Fibroblast of skin of left biceps (primary cell): Measurements from ENCODE around the gene CCDC185.
"Not testable (repeated sequence)": the region's sequence is repeated elsewhere in the genome, so short reads cannot be mapped to it uniquely, and the experiment has no call there.

Experiments used
- DNase-seq, 2 experiments: peaks; one replicate each; pipeline ENCODE4 v3.0.0-alpha.2; 2013; ENCODE audit warnings: low read depth in 2 of 2

The CCDC185 gene

DNA sequence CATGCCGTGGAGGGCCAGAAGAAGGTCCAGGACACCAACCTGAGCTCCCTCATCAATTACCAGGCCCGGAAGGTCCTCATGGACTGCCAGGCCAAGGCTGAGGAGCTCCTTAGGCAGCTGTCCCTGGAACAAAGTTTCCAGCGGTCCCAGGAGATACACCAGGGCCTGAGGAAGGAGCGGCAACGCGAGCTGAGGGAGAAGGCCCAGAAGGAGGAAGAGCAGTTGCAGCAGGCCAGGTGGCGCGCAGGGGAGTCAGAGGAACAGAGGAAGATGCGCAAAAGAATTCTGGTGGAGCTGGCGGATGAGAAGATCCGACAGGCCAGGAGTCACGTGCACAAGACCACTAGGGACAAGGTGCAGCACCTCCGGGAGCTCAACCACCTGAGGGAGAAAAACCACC is 1.5 kb downstream of the CCDC185 start:
- no peak for DNase-seq

DNA sequence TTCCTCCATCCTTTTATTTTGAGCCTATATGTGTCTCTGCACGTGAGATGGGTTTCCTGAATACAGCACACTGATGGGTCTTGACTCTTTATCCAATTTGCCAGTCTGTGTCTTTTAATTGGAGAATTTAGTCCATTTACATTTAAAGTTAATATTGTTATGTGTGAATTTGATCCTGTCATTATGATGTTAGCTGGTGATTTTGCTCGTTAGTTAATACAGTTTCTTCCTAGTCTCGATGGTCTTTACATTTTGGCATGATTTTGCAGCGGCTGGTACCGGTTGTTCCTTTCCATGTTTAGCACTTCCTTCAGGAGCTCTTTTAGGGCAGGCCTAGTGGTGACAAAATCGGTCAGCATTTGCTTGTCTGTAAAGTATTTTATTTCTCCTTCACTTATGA is 6.2 kb downstream of the CCDC185 start:
- not testable (repeated sequence) for DNase-seq

DNA sequence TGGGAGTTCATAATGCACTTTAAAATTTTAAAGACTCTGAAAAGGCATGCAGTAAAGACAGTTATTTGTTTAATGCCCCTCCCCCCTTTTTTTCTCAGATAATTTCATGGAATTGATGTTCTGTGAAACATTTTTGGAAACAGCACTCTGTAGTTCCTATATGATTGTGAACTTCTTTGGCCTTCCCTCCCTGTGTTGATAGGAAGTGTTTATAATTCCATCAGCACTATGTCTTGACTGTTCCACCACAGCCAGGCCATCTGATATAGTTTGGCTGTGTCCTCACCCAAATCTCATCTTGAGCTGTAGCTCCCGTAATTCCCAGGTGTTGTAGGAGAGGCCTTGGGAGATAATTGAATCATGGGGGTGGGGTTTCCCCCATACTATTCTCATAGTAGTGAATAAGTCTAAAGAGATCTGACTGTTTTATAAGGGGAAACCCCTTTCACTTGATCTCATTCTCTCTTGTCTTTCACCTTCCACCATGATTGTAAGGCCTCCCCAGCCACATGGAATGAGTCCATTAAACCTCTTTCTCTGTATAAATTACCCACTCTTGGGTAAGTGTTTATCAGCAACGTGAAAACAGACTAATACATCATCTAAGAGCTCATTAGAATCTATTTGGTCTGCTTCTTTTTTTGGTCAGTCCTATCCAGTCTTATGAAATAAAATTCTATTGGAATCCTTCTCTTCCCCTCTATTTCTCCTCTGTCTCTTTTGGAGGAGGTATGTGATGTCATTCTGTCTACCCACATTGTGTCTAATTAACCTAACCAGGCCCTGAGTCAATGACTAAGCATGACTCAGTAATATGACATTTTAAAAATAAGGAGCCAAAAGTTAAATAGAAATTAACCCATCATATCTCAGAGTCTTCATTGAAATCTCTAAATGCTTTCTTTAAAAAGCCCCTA is 8.9 kb downstream of the CCDC185 start:
- DNase-seq: peak; percentile 35 to 38

DNA sequence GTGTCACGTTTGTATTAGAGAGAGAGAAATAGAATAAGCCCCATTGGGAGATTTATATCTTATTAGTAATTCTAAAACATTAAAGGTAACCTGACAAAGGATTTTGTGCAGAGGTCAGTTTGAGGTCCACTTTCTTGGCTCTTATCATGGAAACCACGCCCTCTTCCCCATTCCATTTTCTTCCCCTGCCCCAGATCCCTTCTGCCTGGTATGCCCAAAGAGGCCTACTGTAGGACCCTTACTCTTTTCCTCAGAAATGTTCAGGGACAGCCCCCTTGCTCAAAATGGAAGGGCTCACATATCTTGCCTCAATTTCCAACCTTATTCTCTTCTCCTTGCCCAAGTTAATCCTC is 9.6 kb downstream of the CCDC185 start:
- DNase-seq: no peak

DNA sequence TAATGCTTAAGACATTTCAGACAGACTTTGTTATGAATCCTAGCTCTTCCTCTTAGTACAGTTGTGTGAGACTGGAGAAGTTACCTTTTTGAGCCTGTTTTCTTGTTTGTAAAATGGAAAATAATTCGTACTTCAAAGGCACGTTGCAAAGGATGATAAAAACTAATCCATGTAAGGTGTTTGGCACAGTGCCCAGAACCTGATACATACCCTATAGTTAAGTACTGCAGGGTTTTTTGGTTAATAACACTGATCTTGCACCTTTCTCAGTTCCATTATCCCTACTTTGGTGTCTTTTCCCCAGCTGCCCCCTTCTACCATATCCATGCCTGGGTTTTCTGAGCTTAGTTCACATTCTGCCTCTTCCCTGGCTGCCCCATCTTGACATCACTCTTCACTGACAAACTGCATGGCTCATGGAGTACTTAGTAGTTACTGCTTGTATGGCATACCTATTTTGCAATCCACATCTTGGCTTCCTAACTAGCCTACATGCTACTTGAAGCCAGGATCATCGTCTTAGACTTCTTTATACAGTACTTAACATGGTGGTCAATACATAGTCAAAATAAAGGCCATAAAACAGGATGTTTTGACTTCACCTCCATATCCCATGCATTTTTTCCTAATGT is 10.1 kb downstream of the CCDC185 start:
- DNase-seq: no peak

DNA sequence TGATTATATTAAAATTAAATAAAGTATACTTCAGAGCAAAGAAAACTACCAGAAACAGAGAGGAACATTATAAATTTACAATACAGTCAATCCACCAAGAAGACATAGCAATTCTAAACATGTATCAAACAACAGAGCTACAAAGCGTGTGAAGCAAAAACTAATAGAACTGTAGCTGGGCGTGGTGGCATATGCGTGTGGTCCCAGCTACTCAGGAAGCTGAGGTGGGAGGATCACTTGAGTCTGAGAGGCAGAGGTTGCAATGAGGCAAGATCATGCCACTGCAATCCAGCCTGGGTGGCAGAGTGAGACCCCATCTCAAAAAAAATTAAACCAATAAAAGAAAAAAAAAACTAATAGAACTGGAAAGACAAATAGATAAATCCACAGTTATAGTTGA is 12.3 kb downstream of the CCDC185 start:
- DNase-seq: no peak

DNA sequence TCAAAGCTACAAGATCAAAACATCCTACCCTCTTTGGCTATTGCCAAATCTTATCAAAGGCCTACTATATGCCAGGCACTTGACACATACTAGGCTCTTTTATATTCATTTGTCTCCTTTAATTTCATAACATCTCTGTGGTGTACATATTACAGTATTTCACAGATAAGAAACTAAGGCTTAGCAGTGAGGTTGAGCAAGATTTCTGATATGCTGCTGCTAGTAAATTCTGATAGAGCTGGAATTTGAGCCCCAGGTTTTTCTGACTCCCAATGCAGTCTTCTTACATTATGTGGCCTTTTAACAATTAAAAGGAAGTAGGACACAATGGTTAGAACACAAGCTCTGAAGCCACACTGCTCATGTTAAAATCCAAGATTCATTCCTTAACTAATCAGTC is 16.8 kb downstream of the CCDC185 start:
- DNase-seq: no peak

DNA sequence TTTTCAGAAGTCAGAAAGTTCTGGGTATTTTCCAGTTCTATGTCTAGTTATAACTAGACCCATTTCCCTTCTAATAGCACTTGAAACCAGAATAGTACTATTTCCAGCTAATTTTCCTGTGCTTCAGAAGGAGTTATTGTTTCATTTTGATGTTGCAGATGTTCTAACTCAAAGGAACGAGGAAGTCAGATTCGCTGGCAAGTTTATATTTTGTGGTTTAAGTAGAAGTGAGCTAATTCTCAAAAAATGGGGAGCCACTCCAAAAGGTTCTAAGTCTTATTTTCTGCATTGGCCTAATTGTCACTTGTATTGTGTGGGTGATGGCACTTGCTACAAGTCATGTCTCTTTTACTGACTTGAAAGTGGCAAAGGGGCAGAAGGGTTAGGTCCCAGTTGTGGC is 18.1 kb downstream of the CCDC185 start:
- DNase-seq: peak; percentile 21 to 32

DNA sequence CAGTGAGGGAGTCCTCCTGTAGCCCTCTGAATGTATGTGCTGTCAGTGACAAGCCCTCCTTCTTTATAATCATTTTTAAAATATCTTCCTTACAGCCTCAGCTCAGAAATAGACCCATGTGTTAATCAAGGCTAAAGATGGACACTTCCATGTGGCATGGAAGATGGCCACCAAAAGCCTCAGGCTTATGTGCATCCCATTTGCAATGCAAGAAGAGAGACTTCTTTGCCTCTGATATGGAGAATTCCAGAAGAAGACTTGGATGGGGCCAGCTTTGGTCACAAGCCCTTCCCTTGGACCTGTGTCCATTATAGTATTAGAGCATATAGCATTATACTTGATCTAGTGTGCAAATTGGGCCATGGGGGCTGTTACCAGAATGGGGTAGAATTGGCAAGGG is 18.5 kb downstream of the CCDC185 start:
- DNase-seq: no peak

DNA sequence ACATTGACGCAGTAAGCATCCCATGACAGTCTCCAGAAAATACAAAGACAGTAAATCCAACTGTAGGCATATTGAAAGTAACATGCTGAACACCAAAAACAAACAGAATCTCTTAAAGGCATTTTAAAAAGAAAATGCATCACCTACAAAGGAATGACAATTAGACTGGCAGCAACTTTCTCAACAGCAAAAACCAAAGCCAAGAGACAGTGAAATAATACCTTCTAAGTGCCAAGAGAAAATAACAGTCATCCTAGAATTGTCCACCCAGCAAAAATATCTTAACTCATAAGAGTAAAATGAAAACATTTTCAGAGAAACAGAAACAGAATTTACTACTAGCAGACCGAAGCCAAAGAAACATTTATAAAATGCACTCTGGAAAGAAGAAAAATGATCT is 20.0 kb downstream of the CCDC185 start:
- DNase-seq: no peak

DNA sequence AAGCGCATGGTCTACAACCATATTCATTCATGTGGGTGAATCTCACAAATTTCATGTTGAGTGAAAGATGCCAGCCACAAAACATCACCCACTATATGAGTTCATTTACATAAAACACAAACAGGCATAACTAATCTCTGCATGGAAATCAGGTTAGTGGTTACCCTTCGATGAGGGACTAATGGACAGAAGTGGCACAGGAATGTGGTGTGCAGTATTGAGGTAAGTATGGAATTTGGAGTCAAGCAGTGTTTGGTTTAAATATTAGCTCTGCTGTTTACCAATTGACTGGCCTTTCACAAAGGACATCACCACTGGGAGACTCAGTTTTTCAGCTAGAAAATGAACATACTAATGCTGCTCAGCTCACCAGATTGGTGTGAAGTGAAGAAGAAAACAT is 24.2 kb downstream of the CCDC185 start:
- DNase-seq: no peak

DNA sequence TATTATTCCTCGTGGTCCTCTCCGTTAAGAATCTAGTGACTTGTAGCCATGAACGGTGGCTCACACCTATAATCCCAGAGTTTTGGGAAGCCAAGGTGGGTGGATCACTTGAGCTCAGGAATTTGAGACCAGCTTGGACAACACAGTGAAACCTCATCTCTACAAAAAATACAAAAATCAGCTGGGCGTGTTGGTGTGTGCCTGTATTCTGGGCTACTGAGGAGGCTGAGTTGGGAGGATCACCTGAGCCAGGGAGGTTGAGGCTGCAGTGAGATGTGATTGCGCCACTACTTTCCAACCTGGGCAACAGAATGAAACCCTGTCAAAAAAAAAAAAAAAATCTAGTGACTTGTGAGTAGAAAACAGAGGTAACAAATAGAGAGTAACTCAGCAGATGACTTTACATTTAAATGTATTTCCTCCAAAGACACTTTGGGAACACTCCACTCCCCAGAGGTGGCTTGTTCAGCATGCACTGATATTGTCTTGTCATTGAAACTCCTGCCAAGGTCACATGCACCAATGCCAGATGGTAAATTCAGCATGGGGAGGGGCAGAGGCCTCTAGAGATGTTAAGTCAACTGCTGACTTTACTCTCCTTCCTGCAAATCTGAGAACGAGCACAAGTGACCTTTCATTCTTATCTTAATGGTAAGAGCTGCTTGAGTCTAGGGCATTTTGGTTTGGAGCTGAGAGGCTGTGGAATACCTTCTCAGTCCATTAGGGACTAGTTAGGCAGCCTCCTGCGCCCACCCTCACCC is 24.9 kb downstream of the CCDC185 start:
- DNase-seq: no peak

DNA sequence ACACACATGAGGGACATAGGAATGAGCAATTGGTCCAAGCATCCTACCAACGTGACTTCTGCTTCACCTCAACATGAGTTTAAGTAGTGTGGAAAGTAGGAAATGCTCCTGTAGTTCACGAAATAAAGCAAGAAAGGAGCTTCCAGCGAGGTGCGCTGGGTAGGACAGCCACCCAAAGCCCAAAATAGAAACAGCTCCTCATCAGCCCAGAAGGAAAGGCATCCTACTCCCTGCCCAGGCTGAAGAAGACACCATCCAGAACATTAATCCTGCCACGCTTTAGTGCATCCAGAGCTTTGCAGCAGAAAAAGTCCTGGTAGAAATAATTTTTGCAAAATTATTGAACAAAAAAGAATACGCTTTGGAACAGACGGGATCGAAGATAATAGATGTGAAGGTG is 25.9 kb downstream of the CCDC185 start:
- DNase-seq: no peak

DNA sequence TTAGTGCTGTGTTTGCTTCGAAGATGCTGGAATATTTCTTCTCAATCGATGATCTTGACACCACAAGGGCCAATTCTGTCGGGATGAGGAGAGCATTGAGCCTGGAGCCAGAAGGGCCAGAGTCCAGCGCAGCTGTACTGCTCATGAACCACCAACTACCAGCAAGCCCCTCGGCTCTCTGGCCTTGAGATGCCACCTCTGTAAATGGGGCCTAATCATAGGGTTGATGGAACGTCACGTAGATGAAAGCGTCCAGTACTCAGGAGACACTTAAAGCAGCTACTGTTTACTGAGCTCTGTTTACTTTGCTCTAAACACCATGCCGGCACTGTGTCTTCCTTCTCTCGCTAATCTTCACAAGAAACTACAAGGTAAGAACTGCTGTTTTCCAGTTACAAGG is 26.3 kb downstream of the CCDC185 start:
- no peak for DNase-seq

DNA sequence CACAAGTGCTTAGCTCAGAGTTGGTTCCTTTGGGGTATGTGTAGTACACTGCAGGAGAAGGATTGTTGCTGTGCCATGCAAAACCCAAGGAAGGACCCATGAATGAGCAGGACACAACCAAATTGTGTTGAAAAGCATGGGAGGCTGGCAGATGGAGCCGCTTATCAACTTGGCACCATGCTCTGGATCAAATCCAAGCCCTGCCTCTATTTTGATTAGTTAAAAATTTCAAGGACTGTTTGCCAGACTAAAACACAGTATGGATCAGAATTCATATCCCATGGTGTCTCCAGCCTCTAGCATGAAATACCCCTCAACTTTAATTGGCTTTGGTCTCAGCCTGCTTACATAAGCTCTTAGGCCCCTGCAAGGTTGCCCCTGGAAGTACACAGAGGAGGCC is 27.8 kb downstream of the CCDC185 start:
- DNase-seq: no peak

DNA sequence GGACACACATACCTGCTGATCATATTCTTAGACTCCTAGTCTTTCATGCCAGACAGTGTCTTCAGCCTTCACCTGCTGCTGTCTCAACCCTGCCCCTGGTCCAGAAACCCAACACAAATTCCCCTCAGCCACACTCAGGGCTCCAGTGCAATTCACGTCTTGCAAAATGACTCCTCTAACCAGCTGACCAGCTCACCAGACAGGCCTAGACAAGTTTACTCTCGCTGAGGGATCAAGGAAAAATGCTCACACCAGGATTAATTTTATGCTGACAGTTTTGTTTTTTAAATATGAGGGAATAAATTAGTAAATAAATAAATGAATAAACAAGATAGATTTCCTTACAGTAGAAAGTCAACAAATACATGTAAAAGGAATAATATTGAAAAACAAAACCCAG is 28.5 kb downstream of the CCDC185 start:
- DNase-seq: no peak

DNA sequence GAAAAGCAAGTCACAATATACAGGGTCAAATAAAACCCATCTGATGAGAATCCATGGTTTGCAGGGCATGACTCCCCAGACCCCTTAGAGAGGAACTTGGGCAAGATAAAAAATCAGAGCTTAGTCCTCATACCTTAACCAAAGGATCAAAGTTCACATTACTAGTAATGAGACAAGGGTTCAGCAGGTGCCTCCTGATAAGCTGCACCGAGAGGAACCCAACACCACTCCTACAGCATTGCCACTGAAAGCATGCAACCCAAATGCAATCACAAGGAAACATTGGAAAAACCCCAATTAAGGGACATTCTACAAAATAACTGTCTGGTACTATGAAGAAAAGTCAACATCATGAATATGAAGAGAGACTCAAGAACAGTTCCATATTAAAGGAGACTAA is 29.7 kb downstream of the CCDC185 start:
- DNase-seq: no peak

DNA sequence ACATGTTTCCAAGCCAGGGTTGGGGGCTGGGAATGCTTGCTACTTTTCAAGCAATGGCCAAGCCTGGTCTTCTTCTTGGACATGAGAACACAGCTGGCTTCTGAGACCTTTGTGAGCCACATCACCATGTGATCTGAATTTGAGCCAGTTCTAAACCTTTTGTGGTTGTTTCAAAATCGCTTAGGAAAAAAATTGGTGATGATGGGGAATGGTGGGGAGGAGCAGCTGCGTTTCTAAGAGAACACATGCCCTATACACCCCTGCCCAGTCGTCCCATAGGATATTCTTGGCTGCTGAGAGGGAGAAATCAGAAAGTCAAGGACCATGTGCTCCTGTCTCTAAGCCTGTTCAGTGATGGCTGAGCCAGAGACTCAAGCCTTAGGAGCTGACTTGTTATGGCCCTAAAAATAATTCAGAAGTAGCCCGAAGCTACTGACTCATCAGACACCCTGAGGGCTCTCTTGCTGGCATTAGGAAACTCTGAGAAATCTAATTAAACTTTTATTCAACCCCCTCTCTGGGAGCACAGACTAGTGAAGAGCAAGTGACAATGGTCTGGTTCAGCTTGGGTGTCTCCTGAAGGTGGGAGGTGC is 30.5 kb downstream of the CCDC185 start:
- DNase-seq: no peak

DNA sequence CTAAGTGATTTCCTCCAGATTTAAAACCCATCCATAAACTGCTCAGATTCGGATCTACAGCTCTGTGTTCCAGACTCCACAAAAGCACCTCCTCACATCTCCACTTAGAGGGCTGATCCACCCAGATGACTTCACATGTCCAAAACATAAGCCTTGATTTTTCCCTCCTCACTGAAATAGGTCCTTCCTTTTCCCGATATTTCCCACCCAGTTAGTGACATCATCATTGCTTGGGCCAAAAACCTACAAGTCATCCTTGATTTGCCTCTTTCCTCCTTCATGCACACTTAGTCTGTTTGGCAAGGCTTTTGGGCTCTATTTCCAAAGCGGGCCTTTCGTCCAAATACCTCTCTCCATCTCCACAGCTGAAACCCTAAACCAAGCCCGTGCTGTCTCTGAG is 32.3 kb downstream of the CCDC185 start:
- DNase-seq: no peak

DNA sequence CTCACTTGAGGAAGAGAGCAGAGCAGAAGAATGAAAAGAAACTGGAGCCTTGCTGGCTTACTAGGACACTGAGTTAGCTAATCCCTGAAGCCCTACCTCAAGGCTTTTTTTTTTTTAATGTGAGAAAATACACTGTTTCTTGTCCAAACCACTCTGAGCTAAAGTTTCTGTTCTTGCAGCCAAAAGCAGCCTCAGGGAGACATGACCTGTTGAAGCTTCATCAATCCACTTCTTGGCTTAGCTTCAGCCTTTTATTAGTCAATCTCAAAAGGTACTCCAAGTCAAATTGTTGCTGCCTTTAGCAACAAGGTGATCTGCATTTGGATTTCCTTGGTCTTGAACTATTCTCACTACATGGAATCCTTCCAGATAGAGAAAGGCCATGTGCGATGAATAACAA is 33.7 kb downstream of the CCDC185 start:
- DNase-seq: no peak

DNA sequence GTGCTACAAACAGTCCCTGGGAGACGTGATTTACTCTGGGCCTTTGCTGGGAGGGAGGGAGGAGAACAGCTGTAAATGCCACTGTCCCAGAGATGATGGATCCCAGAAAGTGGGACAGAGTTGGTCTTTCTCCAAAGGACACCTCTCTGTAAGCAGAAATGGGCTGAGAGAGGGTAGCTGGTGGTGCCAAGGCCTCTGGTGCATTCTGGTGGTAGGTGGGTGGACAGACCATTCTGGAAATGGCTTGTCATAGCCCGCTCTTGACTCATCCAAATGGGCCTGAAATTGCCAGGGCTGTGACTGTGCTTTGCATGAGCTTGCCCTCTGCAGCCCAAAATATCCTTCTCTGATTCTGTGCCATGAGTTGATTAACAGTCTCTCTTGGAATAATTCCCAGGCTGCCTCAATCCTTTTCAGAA is 36.1 kb downstream of the CCDC185 start:
- no peak for DNase-seq

DNA sequence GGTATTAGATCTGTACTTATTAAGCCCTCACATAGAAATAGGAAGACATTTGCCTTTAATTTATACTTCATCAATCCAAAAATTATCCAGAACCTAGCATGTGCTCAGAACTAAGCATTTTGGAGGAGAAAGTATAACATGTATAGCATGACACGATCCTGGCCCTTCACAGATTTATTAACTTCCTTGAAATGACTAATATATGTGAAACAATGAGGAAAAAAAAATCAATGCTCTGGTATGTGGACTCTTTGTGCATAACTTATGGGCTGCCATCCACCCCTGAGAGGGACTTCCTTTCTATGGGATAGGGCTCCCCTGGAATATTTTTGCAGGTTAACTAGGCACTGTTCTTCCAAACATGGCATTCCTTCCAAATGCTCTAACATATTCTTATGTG is 36.6 kb downstream of the CCDC185 start:
- DNase-seq: no peak
